Activated effector memory CD4-positive, alpha-beta T cell treated with Interleukin-2 at 50 U/mL for 16 hours (primary cell): Measurements from ENCODE around the gene PACS1.
A peak's percentile ranks its signal among the peaks of the same experiment; 100 is the strongest.
"Not testable (repeated sequence)": the region's sequence is repeated elsewhere in the genome, so short reads cannot be mapped to it uniquely, and the experiment has no call there.

Source experiments
- DNase-seq: peaks from one replicate; pipeline ENCODE4 v3.0.0-alpha.2; 2020

PACS1 gene

DNA sequence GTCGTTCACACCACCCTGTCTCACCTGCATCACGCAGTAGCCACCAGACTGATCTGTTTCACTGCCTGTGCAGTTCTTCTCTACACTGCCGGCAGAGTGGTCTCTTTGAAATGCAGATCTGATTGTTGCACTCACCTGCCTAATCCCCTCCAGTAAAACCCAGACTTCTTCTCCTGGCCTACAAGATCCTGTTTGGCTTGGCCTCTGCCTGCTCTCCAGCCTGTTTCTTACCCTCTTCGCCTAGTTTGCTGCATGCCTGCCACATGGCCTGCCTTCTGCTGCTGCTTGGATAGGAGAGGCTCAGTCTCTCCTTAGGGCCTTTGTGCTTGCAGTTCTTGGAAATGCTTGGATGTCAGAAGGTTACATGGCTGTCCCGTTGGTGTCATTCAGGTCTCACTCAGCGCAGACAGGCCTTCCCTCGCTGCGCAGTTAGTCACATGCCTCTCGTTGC, 42.0 kb downstream of the PACS1 start:
- no peak for DNase-seq

DNA sequence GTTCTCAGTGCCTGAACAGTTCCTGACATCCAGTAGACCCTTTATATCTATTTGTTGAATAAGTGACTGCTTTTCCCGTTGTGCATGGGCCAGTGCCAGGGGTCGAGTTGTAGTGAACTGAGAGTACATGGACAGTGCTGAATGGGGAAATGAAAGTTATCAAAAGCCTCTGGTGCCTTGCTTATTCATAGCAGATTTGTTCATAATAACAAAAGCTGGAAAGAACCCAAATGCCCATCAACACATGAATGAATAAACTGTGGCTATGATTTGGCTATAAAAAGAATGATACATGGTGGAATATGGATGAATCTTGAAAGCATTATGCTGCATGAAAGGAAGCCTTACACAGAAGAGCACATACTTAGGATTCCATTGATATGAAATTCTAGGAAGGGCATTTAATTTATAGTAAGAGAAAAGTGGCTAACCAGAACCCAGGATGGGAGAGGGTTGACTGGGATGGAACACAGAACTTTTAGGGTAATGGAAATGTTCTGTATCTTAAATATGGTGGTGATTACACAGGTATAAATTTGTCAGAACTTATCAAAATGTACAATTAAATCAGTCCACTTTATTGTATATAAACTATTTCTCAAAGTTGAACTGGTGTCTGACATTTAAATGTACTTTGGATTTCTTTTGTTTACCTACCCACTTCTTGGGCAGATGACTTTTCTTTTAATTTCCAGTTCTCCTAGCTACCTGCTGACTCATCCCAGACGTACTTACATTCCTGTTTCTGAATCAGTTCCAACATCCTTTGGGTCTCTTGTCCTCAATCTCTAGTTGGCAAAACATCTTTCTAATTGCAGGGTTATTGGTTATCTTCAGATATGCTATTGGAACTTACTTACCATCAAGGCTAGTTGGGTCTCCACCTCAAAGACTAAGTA, 42.8 kb downstream of the PACS1 start:
- DNase-seq = no peak

DNA sequence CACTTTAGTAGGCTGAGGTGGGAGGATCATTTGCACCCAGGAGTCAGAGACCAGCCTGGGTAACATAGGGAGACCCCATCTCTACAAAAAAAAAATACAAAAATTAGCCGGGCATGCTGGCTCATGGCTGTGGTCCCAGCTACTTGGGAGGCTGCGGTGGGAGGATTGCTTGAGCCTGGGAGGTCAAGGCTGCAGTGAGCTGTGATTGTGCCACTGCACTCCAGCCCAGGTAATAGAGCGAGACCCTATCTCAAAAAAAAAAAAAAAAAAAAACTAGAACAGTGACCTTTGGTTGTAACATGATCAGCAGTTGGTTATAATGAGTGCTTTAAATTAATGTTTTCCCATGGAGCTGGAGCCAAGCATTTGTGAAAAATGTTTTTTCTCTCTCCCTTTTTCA, 44.9 kb downstream of the PACS1 start:
- DNase-seq = not testable (repeated sequence)

DNA sequence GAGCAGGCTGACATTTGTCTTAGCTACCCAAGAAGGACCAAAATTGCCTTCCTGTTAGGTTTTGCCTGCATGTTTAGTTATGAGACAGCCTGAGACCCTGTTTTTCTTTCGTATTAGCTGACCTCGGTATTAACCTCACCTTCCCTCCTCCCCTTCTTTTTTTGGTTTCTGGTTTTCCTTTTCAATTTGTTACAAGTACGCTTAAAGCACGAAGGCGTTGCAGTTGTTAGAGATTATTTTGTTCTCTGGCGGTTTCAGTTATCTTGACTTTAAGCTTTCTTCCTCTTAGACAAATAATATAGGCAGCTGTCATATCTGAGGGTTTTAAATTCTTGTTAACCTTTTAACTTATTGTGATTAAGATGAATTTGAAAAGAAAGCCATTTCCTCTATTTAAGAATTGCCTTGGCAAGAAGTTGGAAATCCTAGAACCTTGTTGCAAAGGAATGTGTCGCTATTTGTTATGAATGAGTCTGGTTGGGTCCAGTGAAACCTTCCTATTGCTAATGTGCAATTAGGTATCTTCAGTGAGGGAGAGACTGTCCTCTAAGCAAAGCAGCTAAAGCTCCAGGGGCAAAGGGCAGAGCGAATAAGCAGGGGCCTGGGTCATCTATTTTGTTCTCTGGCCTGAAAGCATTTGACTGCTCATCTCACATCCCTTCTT, 45.7 kb downstream of the PACS1 start:
- DNase-seq = no peak

DNA sequence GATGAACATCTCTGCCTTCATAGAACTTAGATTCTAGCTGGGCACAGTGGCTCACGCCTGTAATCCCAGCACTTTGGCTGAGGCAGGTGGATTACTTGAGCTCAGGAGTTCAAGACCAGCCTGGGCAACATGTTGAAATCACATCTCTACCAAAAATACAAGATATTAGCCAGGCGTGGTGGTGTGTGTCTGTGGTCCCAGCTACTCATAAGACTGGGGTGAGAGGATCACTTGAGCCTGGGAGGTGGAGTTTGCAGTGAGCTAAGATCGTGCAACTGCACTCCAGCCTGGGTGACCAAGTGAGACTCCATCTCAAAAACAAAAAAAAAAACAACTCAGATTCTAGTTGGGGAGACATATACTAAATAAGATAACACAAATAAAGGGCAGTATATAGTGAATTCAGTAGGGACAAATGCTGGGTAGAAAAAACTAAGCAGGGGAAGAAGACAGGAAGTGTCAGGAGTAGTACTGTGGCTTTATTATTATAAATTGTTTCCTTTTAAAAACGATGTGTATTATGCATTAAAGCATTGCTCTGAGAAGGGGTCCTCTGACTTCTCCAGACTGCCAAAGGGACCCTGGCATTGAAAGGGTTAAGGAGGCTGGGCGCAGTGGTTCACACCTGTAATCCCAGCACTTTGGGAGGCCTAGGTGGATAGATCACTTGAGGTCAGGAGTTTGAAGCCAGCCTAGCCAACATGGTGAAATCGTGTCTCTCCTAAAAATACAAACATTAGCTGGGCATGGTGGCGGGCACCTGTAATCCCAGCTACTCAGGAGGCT, 46.7 kb downstream of the PACS1 start:
- no peak for DNase-seq

DNA sequence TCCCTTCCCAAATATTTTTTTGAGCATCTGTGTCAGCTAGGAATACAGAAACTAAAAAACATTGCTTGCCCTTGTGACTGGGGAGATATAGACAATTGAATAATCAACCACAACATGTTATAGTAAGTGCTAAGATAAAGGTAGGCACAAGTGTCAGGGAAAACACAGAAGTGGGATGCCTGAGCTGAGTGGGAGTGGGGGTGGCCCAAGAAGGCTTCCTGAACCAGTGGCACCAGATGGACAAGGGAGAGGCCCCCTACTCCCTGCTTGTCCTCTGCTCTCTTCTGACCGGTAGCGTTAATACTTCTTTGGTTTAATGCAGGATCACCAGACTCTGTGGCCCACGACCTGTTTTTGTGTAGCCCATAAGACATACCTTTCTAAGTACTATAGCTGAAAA, 48.8 kb downstream of the PACS1 start:
- DNase-seq = no peak

DNA sequence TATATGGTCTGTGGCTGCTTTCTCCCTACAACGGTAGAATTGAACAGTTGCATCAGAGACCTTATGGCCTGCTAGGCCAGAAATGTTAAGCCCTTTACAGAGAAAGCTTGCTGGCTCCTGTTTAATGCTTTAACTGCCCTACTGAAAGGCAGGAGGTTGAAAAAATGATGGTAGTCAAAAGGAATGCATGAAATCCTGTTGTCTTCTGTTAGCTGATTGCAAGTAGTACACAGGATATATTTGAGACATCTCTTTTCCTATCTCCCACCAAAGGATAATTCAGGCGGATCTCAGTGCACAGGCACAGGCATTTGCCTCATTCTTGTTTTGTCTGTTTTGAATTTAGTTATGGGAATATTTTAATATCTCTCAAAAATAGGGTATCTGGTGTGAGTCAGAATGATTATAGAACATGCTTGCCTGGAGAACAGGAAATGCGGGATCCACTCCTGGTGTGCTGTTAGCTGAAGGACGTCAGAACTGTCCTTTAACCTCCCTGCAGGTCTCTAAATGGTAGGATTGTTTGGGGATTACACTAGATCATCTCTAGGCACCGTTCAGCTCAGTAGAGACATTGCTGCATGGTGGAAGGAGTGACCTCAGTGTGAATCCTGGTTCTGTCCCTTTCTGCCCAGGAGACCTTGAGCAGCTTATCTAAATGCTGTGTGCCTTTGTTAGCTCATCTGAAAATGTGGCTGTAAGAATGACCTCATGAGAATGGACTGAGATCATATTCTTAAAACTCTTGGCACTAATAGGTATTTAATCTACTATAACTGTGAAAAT, 49.5 kb downstream of the PACS1 start:
- DNase-seq = no peak

DNA sequence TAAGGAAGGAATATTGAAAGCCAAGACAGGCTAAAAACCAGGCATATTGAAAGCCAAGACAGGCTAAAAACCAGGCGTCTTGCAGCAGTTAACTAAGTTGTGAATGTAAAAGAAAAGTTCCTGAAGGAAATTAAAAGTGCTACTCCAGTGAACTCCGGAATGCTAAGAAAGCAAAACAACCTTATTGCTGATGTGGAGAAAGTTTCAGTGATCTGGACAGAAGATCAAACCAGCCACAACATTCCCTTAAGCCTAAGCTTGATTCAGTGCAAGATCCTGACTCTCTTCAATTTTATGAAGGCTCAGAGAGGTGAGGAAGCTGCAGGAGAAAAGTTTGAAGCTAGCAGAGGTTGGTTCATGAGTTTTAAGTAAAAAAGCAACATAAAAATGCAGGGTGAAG, 51.4 kb downstream of the PACS1 start:
- no peak for DNase-seq

DNA sequence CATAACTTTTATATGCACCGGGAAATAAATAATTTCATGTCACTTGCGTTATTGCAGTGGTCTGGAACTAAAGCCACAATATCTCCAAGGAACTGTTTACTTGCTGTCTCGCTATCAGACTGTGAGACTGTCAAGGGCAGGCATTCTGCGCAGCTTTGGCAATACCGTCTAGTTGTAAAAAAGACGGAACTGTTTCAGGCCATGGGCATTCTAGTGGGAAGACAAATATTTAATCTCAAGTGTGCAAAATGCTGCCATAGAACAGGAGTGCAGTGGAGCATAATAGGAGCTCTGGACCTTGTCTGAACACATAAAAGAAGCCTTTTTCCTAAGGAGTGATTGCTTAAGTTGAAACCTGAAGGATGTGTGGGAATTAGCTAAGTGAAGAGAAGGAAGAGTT, 53.8 kb downstream of the PACS1 start:
- no peak for DNase-seq

DNA sequence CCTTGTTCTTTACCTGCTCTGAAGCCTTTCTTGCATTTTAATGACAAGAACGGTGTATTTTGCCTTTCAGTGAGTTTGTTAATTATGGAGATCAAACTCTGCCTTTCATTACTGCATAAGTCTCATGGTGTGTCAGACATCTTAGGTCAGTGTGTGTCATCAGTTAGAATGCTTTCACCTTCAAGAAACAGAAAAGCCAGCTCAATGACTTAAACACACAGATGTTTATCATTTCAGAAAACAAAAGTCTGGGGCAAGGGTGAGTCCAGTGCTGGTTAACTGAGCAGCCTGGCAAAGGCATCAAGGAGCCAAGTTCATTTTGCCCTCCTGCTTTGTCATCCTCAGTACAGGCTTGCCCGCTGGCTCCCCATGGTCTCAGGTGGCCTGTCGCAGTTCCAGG, 54.5 kb downstream of the PACS1 start:
- no peak for DNase-seq

DNA sequence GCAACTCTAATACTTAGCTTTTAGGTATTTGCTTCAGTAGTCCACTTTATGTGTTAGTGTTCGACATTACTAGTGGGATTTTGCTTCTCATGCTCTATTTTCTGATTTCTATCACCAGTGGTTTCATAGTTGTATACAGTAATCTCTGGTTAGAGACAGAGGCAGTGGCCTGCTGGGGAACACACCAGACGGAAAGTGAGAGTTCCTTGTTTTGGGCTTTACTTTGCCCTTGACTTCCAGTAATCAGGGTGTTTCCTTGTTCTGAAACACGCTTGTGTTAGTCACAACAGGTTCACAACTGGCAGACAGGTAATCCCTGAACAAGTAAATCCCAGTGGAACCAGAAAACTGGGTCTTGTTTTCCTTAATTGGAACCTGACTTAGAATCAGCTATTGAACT, 56.0 kb downstream of the PACS1 start:
- DNase-seq = no peak

DNA sequence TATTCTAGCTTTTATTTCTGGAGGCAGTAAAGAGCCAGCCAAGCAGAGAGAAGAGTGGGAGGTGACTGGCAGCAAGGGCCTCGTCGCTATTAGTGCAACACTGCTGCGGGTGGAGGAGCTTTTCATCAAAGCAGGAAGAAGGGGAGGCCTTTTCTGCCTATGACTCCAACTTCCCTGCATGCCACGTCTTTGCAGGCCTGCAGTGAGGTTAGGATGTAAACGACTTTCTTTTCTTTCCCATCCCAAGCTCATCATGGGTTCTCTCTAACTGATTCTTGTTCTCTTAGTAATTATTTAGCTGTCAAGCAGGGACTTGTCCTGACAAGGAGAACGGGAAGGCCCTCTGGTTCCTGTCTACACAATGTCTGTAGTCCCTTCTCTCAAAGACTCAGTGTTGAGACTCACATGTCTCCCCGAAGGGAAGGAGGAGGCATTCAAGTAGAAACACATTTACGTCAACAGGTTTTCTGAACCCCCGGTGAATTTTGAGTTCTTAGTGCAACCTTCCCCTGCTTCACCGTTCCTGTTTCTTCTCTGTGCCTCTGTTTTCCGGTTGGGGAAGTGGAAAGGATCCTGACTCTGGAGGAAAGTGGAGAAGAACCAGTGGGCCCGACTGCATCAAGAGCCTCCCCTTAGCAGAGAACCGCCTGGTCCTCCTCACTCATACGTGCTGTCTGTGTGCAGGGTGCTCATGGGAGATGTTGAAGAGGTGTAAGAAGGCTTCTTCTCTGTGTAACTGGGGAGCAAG, 56.9 kb downstream of the PACS1 start:
- DNase-seq = peak; percentile 43

DNA sequence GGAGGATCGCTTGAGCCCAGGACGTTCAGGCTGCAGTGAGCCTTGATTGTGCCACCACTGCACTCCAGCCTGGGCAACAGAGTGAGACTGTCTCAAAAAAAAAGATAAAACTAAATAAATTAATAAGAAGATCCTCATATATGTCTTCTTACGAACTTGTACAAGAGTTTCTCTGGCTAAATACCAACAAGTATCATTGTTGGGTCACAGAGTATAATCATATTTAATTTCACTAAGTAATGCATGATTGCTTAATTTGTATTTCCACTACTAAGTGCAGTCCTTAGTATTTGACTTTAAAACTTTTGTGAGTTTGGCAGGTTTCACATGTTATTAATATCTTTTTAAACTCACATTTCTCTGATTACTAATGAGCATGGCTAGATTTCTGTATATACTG, 60.9 kb downstream of the PACS1 start:
- no peak for DNase-seq

DNA sequence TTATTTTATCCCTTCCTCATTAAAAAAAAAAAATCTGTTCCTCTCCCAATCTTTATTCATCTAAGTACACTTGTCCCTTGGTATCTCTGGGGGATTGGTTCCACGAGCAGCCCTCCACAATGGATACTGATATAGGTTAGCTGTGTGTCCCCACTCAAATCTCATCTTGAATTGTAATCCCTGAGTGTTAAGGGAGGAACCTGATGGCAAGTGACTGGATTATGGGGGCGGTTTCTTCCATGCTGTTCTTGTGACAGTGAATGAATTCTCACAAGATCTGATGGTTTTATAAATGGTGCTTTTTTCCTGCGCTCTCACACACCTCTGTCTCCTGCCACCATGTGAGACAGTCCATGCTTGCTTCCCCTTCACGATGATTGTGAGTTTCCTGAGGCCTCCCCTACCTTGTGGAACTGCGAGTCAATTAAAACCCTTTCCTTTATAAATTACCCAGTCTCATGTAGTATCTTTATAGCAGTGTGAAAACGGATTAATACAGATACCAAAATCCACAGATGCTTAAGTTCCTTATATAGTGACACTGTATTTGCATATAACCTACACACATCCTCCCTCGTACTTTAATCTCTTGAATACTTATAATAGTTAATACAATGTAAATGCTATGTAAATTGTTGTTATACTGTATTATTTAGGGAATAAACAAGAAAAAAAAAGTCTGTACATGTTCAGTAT, 62.0 kb downstream of the PACS1 start:
- DNase-seq = no peak

DNA sequence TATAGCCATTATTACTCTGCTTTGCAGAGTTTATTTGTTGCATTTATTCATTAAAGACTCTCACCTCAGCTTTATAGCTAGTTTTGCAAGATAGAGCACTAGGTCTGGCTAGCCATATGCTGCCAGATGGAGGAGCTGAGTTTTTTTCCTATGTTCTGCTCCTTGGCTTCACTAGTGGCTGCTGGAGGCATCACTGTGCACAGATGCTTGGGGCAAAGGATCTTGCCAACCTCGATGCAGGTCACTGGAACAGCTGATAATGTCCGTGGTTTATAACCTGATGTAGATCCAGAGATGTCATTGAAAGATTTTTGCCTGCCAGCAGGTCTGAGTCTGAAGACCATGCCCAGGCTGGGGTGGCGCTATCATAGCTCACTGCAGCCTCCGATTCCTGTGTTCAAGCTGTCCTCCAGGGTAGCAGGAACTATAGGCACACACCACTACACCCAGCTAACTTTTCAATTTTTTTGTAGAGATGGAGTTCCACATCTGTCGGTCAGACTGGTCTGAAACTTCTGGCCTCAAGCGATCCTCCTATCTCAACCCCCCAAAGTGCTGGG, 63.2 kb downstream of the PACS1 start:
- DNase-seq = no peak

DNA sequence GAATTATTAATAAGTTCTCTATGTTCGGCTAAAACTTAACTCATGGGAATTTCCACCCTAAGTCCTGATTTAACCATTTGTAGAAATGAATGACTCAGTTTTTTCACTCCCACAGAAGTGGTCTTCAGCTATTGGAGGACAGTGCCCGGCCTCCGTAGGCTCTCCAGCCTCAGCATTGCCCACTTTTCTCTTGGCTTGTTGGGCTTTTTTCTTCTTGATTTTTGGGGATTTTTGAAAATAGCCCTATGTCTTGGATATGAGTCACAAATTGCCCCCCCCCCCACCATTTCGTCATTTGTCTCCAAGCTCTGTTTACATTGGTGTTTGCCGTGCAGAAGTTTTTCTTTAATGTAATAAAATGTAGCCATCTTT, 66.7 kb downstream of the PACS1 start:
- no peak for DNase-seq

DNA sequence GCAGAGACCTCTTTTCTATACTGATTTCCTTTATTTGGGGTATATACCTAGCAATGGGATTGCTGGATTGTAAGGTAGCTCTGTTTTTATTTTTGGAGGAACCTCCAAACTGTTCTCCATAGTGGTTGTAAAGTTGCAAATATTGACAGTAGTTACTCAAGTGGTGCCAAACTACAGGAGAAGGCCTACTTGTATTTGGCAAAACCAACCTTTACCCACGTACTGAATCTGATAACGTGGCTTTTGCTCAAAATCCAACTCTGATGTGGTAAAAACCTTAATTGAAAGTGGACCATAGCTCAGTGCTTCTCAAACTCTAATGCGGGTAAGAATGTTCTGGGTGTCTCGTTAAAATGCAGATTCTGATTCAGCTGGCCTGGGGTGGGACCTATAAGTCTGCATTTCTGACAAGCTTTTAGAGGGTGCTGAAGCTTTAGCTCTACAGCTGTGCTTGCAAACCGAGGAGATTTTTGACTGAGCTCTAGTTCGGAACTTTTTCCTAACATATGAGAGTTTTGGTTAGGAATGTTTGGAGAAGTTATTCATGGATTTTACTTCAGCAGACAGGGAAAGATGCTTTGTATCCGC, 69.8 kb downstream of the PACS1 start:
- no peak for DNase-seq

DNA sequence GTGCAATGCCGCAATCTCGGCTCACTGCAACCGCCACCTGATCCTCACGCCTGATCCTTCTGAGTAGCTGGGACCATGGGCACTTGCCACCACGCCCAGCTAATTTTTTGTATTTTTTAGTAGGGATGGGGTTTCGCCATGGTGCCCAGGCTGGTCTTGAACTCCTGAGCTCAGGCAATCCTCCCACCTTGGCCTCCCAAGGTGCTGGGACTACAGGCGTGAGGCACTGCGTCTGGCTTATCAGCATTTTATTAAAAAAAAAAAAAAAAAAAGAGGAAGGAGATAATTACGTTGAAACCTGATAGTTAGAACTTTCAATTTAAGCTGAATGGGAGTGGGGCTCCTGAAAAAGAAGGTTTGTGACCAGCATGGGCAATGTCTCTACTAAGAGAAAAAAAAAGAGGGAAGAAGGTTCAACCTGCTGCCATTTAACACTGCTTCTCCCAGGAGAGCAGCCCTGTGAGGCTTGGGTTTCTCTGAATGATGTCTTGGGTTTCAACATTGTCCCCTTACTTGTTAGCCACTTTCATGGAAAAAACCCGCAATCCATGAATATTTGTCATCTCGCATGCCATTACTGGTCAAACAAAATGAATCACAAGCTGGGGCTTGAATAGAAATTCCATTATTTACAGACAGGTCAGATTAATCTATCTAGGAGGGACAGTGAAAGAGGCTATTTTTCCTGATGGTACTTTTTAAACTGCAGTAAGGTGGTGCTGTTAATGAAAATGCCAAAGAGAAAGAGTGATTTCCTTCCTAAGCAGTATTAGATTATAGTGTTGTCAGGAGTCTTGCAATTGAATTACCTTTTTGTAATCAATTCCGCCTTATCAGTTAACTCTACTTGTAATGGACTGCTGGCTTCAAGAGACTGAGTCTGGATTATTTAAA, 72.5 kb downstream of the PACS1 start:
- no peak for DNase-seq

DNA sequence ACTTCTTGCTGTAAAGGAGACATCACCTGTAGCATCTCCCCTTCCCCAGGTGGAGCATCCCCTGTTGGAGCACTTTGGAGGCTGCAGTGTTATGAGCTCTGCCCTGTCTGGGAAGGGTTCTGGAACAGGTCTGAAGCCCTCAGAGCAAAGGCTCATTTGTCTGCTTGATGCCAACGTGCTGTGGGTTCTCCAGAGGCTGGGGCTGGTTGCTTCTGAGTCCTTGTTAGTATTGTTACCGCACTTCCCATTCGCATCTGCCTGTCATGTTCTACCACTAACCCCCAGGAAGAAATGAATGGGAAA, 73.1 kb downstream of the PACS1 start:
- no peak for DNase-seq
